ENCODE data around the gene WSB1. TPM values are rescaled to one million over a fixed set of nuclear protein-coding genes. Genes with fewer than 3 reads are reported as not detected.

WSB1 gene
- total RNA-seq, 1 donor from 2014 or later: 360 TPM

DNA sequence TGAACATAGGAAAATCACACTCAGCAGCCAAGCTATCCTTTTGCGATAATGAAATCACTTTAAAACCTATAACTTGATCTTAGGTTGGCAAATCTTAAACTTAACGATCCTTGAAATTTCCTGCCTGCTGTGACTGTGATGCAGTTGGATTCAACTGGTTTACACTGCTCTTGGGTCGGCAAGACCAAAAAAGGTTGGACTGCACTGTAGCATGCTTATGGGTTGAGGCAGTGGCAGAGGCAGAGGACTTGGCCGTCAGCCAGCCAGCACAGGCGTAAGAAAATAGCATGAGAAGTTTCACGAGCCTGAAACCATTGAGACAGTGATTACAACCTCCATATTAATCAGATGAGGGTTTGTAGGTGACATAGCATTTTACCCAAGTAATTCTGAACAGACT is 21.4 kb downstream of the WSB1 start:
- Histone ChIP-seq H3K27me3 (no peaks in the 10 kb centered on the region), H3K4me1 (peaks cover 31% of the 10 kb centered on the region), H3K27ac (peak overlapping the region; percentile 63), H3K9me3 (no peaks in the 10 kb centered on the region), H3K36me3 (peaks cover 92% of the 10 kb centered on the region), H3K4me3 (no peak overlapping the region)
- intact Hi-C loops (cut with DNase I): no loop called here
- TF ChIP-seq, protein P1, sequence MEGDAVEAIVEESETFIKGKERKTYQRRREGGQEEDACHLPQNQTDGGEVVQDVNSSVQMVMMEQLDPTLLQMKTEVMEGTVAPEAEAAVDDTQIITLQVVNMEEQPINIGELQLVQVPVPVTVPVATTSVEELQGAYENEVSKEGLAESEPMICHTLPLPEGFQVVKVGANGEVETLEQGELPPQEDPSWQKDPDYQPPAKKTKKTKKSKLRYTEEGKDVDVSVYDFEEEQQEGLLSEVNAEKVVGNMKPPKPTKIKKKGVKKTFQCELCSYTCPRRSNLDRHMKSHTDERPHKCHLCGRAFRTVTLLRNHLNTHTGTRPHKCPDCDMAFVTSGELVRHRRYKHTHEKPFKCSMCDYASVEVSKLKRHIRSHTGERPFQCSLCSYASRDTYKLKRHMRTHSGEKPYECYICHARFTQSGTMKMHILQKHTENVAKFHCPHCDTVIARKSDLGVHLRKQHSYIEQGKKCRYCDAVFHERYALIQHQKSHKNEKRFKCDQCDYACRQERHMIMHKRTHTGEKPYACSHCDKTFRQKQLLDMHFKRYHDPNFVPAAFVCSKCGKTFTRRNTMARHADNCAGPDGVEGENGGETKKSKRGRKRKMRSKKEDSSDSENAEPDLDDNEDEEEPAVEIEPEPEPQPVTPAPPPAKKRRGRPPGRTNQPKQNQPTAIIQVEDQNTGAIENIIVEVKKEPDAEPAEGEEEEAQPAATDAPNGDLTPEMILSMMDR (IDR thresholded peaks at IDR 0.05): no peak
- ATAC-seq: peak; percentile 62
- DNase-seq: peak; percentile 77

DNA sequence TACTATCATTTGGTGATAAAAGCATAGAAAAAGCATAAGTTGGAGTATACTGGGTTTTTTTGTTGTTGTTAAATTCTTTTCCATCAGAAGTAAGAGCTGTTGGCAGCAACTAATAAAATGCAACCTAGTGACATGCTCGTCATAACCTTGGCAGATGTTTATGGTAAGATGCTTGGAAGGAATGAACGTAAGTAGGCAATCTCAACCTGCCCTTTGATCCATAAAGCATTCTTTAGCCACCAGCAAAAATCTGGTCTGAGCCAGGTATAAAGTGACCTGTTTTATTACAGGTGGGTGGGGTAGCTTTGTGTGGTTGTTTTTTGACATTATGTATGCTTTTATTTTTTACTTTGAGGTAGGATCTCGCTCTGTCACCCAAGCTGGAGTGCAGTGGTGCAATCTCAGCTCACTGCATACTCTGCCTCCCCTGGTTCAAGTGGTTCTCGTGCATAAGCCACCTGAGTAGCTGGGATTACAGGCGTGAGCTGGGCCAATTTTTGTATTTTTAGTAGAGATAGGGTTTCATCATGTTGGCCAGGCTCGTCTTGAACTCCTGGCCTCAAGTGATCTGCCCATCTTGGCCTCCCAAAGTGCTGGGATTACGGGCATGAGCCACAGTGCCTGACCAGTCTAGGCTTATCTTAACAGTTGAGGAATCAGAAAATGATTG is 22.0 kb downstream of the WSB1 start:
- peaks cover 33% of the 10 kb centered on the region for H3K4me1 ChIP-seq
- TF ChIP-seq, protein P1 (IDR thresholded peaks at IDR 0.05): no peak
- H3K4me3 ChIP-seq: no peak overlapping the region
- no peak for DNase-seq
- no peaks in the 10 kb centered on the region for H3K27me3 ChIP-seq
- ATAC-seq: no peak
- H3K27ac ChIP-seq: peak overlapping the region; percentile 63
- intact Hi-C loops (cut with DNase I): no loop called here
- H3K36me3 ChIP-seq: peaks cover 86% of the 10 kb centered on the region
- no peaks in the 10 kb centered on the region for H3K9me3 ChIP-seq

DNA sequence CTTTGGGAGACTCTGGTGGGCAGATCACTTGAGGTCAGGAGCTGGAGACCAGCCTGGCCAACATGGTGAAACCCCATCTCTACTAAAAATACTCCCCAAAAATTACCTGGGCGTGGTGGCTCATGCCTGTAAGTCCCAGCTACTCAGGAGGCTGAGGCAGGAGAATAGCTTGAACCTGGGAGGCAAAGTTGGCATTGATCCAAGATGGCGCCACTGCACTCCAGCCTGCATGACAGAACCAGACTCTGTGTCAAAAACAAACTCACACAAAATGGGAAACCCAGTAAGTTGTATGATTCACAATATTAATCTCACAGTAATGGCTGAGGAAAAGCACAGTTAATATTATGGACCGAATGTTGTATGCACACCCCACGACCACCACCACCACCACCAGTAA is 24.3 kb downstream of the WSB1 start:
- no peaks in the 10 kb centered on the region for H3K27me3 ChIP-seq
- no peak overlapping the region for H3K4me3 ChIP-seq
- TF ChIP-seq, protein P1 (IDR thresholded peaks at IDR 0.05): no peak
- DNase-seq (no peak), ATAC-seq (no peak)
- no peak overlapping the region for H3K27ac ChIP-seq
- no peaks in the 10 kb centered on the region for H3K9me3 ChIP-seq
- peaks cover 63% of the 10 kb centered on the region for H3K36me3 ChIP-seq
- H3K4me1 ChIP-seq: peaks cover 39% of the 10 kb centered on the region
- intact Hi-C loops (cut with DNase I): no loop called here

DNA sequence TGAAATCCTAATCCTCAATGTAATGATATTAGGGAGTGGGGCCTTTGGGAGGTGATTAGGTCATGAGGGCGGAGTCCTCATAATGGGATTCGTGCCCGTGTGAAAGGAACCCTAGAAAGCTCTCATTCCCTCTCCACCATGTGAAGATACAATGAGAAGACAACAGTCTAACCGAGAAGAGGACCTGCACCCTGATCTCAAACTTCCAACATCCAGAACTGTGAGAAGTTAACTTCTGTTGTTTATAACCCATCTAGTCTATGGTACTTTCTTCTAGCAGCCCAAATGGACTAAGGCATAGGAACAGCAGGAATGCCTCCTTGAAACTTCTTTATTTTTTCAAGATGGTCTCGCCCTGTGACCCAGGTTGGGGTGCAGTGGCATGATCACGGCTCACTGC is 24.7 kb downstream of the WSB1 start:
- ATAC-seq (no peak), DNase-seq (no peak)
- H3K27ac ChIP-seq: no peak overlapping the region
- no peak overlapping the region for H3K4me3 ChIP-seq
- TF ChIP-seq, protein P1 (IDR thresholded peaks at IDR 0.05): no peak
- H3K36me3 ChIP-seq: peaks cover 59% of the 10 kb centered on the region
- no peaks in the 10 kb centered on the region for H3K9me3 ChIP-seq
- intact Hi-C loops (cut with DNase I): no loop called here
- no peaks in the 10 kb centered on the region for H3K27me3 ChIP-seq
- H3K4me1 ChIP-seq: peaks cover 43% of the 10 kb centered on the region

DNA sequence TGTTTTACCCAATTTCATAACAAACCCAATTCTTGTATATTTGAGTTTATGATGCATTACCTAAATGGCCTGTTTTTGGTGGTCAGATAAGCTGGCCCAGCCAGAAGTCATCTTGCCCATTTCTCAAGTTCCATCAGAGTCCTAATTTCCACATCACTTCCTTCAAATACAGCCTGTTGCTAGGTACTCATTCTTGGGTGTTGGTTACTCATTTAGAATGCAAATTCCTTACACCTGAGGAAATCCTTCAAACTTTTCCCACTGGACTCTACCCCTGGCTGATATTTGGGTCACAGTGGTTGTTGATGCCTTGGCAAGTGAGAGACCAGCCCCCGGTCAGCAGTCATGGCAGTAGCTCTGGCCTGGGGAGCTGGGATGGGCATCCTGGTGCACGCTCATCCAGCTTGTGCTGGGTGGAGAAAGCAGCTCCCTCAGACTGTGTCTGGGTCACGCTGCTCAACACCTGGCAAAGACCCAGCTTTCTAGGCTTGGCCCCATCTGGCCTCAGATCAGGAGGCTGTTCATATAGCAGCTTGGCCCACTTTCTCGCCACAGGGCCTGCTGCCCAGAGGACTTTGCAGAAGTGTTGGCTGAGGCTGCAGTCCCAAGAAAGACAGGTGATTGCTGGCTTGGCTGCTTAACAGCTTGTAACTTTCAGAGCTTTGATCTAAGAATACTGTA is 25.8 kb downstream of the WSB1 start:
- Histone ChIP-seq H3K27ac (peak overlapping the region; percentile 55), H3K36me3 (peaks cover 49% of the 10 kb centered on the region), H3K9me3 (no peaks in the 10 kb centered on the region), H3K4me1 (peaks cover 48% of the 10 kb centered on the region), H3K4me3 (no peak overlapping the region), H3K27me3 (no peaks in the 10 kb centered on the region)
- intact Hi-C loops (cut with DNase I): no loop called here
- TF ChIP-seq, protein P1 (IDR thresholded peaks at IDR 0.05): no peak
- ATAC-seq (peak; percentile 67), DNase-seq (peak; percentile 81)

All from upper lobe of right lung (tissue), 1 donor.